DMS153 (cell line): ENCODE data around the gene MYRIP.
"Not testable (repeated sequence)": the region's sequence is repeated elsewhere in the genome, so short reads cannot be mapped to it uniquely, and the experiment has no call there.

Source experiments
- DNase-seq: peaks from one replicate; lab custom pipeline; 2025; lab: John Stamatoyannopoulos, UW

The MYRIP gene

GRCh38 chr3:40129981-40130380, 320.6 kb downstream of the MYRIP start:
- DNase-seq = no peak

DNA sequence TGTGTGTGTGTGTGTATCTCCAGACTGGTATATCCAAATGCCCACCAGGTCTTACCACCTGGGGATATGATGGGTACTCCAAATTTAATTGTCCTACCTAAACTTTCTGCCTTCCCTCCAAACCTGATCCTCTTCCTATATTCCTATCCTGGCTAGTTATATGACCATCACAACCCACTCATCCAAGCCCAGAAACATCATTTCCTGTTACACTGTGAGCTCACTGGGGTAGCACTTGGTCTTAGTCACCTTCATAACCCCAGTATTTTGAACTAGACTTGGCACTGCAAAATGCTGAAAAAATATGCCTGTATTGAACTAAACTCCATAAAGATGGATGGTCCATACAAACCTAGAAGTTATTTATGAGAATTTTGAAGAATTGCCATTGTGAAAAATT, 321.3 kb downstream of the MYRIP start:
- DNase-seq = no peak

GRCh38 chr3:40133886-40134575, 324.6 kb downstream of the MYRIP start:
- DNase-seq = not testable (repeated sequence)

GRCh38 chr3:40137591-40138295, 328.3 kb downstream of the MYRIP start:
- no peak for DNase-seq

- DNase-seq = no peak
Observed at GRCh38 chr3:40143283-40144090, 334.1 kb downstream of the MYRIP start.

DNA sequence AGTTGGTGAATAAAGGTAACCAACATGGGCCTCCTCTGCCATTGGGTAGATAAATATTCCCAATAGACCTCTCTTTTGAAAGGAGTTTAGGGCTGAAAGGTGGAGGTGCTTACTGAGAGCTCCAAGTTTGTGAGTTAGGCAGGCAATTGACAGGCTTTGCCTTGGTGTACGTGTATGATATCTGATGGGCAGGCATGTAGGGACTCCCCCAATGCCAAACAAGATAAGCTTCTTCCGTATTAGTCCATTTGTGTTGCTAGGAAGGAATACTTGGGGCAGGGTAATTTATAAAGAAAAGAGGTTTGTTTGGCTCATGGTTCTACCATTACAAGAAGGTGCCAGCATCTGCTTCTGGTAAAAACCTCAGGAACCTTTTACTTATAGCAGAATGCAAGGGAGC, 339.4 kb downstream of the MYRIP start:
- DNase-seq = no peak

- DNase-seq = peak; percentile 53
Observed at GRCh38 chr3:40152482-40153133, 343.2 kb downstream of the MYRIP start.

DNA sequence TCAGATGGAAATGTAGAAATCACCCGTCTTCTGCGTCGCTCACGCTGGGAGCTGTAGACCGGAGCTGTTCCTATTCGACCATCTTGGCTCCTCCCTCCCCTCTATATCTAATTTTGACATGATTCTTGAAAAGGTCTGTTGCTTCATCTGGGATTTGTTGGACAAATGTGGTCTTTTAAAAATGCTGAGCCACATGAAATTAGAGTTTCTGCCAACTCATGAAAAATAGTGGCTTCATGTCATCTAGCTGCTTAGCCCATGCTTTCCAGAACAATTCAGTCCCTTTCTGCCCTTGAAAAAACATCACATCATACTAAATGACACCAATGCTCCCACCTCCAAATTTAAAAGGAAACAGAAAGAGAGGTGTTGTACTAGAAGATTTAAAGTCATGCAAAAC, 351.5 kb downstream of the MYRIP start:
- DNase-seq = no peak

GRCh38 chr3:40162616-40163015, 353.2 kb downstream of the MYRIP start:
- DNase-seq = no peak

DNA sequence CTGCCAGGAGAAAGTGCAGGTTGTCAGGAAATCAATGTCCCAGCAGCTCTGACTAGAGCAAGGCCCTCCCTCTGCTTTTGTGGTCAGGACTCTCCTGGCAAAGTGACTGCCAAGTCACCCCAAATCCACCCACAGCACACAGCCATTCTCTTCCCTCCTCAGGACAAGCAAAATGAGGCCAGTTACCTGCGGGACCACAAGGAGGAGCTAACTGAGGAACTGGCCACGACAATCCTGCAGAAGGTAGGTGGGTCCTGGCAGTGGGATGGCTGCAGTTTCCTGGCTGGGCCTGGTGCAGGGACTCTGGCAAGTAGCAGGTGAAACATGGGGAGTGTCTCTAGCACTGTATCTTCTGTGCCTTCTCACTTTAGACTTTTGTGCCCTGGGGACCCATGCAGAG, 357.6 kb downstream of the MYRIP start:
- no peak for DNase-seq

- peak; percentile 2 for DNase-seq
Observed at GRCh38 chr3:40167958-40168357, 358.5 kb downstream of the MYRIP start.

- no peak for DNase-seq
Observed at GRCh38 chr3:40169983-40170382, 360.6 kb downstream of the MYRIP start.

GRCh38 chr3:40170395-40170794, 361.0 kb downstream of the MYRIP start:
- no peak for DNase-seq

- no peak for DNase-seq
Observed at GRCh38 chr3:40172560-40172959, 363.2 kb downstream of the MYRIP start.

DNA sequence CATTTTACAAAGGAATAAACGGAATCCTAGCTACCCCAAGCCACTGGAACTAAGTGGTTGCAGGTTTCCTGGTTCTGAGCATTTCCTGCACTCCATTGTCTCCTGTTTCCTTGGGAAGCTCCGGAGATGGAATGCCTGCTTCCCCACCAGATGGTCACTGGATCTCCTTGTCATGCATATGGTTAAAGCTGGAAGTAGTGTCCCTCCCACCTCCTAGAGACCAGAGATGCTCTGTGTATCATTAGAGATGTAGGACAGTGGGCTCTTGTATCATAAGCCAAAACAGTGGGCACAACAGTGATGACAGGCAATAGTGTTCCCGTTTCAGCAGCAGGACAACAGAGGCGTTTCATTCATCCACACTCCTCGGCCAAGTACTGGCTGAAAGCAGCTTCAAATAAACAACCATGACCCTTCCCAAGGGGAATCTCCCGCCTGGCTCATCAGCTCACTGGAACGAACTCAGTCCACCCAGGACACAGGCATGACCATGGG, 363.9 kb downstream of the MYRIP start:
- DNase-seq = no peak

DNA sequence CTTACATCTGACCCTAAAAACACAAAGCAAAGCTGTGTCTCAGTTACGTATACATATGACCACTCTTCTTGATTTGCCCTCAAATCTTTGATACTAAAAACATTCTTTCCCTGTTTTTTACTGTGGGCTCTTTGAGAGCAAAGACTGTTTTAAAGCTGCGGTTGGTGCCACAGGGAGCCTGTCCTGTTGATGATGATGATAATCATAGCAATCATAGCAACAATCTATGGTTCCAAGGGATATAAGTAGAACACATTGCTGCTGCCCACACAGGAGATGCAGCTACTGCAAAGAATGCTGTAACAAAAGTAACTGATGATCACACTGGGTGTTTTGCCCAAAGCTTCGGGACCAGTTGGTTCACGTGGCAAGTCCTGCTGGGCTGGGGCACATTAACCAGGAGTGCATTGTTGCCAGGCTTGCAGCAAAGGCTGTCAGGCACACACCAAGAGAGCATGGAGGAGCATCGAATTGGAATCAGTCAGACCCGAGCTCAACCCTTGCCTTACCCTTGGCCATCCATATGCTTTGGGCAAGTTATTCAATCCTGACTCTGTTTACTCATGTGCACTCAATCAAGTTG, 368.7 kb downstream of the MYRIP start:
- DNase-seq = no peak

DNA sequence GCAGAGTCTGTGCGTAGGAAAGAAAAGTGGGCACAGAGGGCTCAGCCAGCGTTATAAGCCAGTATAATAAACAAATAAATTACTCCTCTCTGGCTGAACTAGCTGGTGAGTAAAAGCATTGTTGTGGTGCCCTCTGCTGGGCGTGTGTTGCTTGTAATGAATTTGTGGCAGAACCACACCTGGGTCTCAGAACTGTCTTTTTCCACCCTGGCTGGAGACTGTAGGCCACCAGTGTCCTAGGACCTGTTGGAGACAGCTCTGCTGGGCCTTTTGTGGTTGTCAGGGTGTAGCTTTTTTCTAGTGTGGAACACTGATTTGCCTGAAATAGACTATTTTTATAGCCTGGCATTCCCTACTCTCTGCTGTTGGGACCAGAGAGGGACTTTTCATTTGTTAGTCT, 369.6 kb downstream of the MYRIP start:
- peak; percentile 32 for DNase-seq

DNA sequence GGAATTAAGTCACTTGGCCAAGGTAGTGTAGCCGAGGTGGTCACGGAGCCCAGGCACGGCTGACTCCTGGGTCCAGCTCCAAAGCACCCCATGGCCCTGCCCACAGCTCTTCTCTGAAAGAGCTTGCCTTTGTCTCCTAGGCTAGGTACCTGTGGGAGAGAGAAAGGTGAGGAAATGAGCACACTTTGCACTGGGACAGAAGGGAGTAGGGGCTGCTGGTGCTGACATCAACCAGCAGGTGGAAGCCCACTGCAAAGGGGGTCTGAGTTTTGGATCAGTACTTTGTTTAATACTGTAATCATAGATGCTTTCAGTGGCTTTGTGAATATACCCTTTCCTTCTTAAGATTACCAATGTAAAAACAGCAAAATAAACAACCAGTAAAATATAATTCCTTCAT, 371.8 kb downstream of the MYRIP start:
- no peak for DNase-seq

DNA sequence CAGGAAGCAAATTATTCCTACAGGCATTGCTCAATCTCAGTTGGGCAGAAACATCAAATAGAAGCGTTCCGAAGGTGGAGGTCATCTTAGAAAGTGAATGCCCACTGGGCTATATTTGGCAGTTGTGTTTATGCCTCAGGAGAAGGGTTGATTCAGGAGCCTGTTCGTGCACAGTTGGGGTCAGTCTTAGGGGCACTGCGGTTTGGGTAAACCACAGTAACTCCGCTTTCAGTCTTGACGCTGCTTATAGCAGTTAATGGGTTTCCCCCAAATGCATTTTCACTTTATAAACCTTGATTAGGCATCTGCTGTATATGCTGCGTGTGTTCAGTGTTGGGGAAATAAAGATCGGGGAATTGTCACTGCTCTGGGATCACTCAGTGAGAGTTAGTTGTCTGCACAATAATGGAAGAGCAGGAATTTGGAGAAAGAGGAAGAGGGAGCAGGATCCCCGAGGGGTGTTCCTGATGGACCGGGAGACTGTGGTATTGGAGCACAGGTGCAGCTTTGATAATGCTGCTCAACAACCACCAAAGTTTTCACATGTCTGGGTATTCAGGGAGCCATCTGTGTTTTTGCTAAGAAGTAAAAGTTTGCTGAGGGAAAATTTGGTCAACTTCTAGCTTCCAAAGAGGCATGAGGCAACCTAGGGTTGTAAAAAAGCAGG, 375.8 kb downstream of the MYRIP start:
- no peak for DNase-seq

GRCh38 chr3:40186508-40186907, 377.1 kb downstream of the MYRIP start:
- no peak for DNase-seq

DNA sequence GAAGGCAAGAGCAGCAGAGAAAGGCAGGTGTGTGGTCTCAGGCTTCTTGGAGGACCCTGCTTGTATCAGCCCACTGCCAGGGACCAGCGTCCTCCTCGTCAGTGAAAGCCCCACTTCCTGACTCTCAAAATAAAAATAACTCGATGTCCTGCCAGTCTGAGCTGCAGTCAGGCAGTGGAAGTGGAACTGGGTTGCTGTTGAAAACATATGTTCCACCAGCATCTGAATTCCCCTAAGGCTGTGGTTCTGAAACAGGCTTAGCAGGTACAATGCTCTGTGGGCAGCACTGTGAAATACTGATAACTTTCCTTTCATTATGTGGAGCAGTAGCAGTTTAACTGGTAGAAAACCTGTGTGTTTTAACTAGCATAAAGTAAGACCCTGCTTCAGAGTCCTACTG, 378.5 kb downstream of the MYRIP start:
- DNase-seq = no peak
